ENCODE measurements around the gene TBC1D7. TPM values are rescaled to one million over a fixed set of nuclear protein-coding genes. Genes with fewer than 3 reads are reported as not detected.

TBC1D7 gene
- total RNA-seq, 4 donors from 2014 or later: 4.4 to 23.6 (median 12.5) TPM; not detected in 1

DNA sequence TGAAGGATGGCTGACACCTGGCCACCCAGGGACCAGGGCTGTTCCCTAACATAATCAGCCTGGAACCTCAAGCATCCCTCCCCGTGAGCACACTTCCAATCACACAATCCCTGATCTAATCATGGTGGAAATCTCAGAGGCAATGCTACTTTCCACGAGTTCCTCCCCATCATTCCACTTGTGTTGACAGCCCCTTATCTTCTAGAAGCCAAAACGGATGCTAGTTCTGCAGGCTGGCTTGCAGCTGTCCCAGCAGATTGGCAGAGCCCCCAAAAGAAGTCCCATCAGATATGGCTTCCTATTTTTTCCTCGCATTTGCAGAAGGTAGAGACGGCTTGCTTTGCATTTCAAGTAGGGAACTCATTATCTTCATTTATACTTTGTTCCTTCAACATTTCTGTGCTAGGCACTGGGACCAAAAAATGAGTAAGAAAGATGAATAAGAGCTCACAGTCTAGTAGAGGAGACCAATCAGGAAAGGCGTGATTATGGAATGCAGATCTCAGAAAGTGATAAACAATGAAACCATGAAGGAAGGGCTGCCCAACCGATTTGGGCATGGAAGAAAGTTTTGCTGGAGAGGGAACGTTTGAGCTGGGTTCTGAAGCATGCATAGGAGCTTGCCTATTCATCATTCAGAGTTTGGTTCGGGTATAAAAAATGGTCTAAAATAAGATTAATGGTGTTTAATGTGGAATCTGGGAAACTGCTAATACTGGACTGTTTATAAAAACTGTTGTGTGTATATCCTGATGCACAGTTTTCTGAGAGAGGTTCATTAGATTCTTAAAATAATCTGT is 44.6 kb upstream of the TBC1D7 start:
- Histone ChIP-seq H3K4me3 (no peak overlapping the region), H3K36me3 (no peaks in the 10 kb centered on the region), H3K4me1 (no peaks in the 10 kb centered on the region), H3K27me3 (no peaks in the 10 kb centered on the region), H3K9me3 (no peaks in the 10 kb centered on the region), H3K27ac (no peak overlapping the region)
- no peak for TF ChIP-seq POLR2A (IDR thresholded peaks at IDR 0.05)
- TF ChIP-seq, protein P1, sequence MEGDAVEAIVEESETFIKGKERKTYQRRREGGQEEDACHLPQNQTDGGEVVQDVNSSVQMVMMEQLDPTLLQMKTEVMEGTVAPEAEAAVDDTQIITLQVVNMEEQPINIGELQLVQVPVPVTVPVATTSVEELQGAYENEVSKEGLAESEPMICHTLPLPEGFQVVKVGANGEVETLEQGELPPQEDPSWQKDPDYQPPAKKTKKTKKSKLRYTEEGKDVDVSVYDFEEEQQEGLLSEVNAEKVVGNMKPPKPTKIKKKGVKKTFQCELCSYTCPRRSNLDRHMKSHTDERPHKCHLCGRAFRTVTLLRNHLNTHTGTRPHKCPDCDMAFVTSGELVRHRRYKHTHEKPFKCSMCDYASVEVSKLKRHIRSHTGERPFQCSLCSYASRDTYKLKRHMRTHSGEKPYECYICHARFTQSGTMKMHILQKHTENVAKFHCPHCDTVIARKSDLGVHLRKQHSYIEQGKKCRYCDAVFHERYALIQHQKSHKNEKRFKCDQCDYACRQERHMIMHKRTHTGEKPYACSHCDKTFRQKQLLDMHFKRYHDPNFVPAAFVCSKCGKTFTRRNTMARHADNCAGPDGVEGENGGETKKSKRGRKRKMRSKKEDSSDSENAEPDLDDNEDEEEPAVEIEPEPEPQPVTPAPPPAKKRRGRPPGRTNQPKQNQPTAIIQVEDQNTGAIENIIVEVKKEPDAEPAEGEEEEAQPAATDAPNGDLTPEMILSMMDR (IDR thresholded peaks at IDR 0.05): no peak
- intact Hi-C loops (cut with DNase I; ENCODE audit: low total_unique reads): no loop called here
- no peak for DNase-seq

DNA sequence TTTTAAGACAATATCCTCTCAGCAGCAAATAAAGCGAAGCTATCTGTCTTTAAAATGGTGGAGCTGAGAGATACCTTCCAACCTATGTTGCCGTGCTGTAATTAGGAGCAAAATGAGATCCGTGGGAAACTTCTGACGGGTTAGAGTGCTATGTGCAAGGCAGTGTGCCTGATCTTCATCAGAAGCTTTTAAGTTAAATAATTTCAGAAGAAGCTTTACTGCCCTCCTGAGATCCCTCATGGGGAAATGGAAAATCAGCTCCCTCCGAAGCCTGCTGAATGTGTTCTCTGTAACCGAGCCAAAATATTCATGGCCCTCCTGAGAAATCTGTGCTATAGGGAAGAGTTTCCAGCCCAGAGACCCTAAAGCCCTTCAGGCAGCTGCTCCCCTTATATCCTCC is 43.7 kb upstream of the TBC1D7 start:
- Histone ChIP-seq H3K27me3 (no peaks in the 10 kb centered on the region), H3K27ac (no peak overlapping the region), H3K36me3 (no peaks in the 10 kb centered on the region), H3K4me3 (no peak overlapping the region), H3K4me1 (no peaks in the 10 kb centered on the region), H3K9me3 (no peaks in the 10 kb centered on the region)
- no peak for DNase-seq
- intact Hi-C loops (cut with DNase I; ENCODE audit: low total_unique reads): no loop called here
- TF ChIP-seq, protein P1 (IDR thresholded peaks at IDR 0.05): no peak
- TF ChIP-seq POLR2A (IDR thresholded peaks at IDR 0.05): no peak

DNA sequence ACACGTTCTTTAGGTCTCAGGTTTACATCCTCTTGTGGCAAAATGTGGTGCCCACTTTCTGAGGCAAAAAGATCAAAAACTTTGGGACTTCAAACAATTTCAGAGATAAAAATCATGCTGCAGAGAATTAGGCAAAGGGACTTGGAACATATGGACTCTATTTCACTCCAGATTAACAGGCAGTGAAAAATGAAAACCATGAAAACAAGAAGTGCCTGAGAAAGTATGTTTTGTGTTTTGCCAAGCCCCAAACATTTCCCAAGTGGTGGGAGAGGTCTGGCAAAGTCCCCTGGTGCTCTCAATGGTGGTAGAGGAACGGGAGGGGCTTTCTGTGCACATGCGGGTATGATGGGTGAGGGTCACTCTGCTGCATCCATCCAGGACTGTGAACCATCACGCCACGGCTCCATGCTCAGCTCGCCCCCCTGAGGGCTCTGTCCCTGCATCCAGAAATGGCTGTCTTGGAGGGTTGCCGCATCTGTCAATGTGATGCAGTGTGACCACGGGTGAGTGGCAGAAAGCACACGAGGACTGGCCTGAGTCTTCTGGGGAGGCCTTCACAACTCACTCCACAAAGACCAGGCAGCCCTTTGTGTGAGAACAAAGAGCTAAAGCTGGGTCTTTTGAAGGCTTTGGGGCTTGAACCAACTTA is 43.2 kb upstream of the TBC1D7 start:
- DNase-seq: no peak
- TF ChIP-seq, protein P1 (IDR thresholded peaks at IDR 0.05): no peak
- TF ChIP-seq POLR2A (IDR thresholded peaks at IDR 0.05): no peak
- no peak overlapping the region for H3K4me3 ChIP-seq
- no peaks in the 10 kb centered on the region for H3K36me3 ChIP-seq
- no peaks in the 10 kb centered on the region for H3K27me3 ChIP-seq
- H3K9me3 ChIP-seq: no peaks in the 10 kb centered on the region
- intact Hi-C loops (cut with DNase I; ENCODE audit: low total_unique reads): no loop called here
- H3K27ac ChIP-seq: no peak overlapping the region
- H3K4me1 ChIP-seq: no peaks in the 10 kb centered on the region

DNA sequence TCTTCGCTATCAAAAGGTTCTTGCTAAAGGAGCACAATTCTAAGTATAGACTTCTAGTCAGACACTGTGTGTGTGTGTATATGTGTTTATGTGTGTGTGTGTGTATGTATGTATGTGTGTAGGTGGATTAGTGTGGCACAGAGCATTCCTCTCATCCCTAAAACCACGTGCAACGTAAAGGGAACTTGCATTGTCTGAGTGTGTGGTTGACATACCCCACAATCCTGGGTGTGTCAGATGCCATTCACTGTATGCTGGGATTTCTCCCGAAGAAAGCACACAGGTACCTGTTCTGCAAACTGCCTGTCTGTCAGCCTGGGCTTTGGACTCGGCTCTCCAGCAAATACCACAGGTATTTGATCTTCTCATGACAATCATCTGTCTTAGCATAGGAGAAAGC is 42.3 kb upstream of the TBC1D7 start:
- no peak for DNase-seq
- TF ChIP-seq, protein P1 (IDR thresholded peaks at IDR 0.05): no peak
- TF ChIP-seq POLR2A (IDR thresholded peaks at IDR 0.05): no peak
- no peaks in the 10 kb centered on the region for H3K4me1 ChIP-seq
- H3K27ac ChIP-seq: no peak overlapping the region
- no peak overlapping the region for H3K4me3 ChIP-seq
- no peaks in the 10 kb centered on the region for H3K36me3 ChIP-seq
- H3K9me3 ChIP-seq: no peaks in the 10 kb centered on the region
- intact Hi-C loops (cut with DNase I; ENCODE audit: low total_unique reads): no loop called here
- H3K27me3 ChIP-seq: no peaks in the 10 kb centered on the region

DNA sequence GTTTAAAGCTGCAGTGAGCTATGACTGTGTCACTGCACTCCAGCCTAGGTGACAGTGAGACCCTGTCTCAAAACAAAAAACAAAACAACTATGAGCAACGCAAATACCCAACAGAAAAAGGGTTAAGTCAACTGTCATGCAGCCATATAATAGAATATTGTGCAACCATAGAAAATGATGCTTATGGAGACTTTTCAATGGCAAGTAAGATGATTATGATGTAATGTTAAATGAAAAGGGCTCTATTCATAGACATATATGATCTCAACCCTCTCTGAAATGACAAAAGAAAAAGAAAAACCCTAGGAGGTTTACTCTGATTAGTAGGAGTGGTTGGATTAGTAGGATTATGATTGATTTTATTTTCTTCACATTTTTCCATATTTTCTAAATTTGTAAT is 41.3 kb upstream of the TBC1D7 start:
- Histone ChIP-seq H3K4me3 (no peak overlapping the region), H3K36me3 (no peaks in the 10 kb centered on the region), H3K9me3 (no peaks in the 10 kb centered on the region), H3K27ac (no peak overlapping the region), H3K4me1 (no peaks in the 10 kb centered on the region), H3K27me3 (no peaks in the 10 kb centered on the region)
- no peak for DNase-seq
- TF ChIP-seq, protein P1 (IDR thresholded peaks at IDR 0.05): no peak
- no peak for TF ChIP-seq POLR2A (IDR thresholded peaks at IDR 0.05)
- intact Hi-C loops (cut with DNase I; ENCODE audit: low total_unique reads): no loop called here

All from uterus (tissue), 4 donors.